Mesothelial cell of epicardium (in vitro differentiated cells): ENCODE results near the gene CERKL. TPM values are rescaled to one million over a fixed set of nuclear protein-coding genes. Genes with fewer than 3 reads are reported as not detected.

Experiments
- DNase-seq, 2 experiments: peaks; one replicate each; pipeline ENCODE4 v3.0.0; 2021; ENCODE audit warnings: low spot score in 2 of 2; ENCODE audit not compliant: unreplicated experiment in 2 of 2
- H3K27ac Mint-ChIP-seq: 2 replicates; pipeline ENCODE4 v1.8.0; 2021; ENCODE audit warnings: mixed read lengths
- H3K27me3 Mint-ChIP-seq: 2 replicates; pipeline ENCODE4 v1.8.0; 2021; ENCODE audit warnings: low read depth, mixed read lengths
- H3K36me3 Mint-ChIP-seq: 2 replicates; pipeline ENCODE4 v1.8.0; 2021; ENCODE audit warnings: mixed read lengths
- H3K4me1 Mint-ChIP-seq: 2 replicates; pipeline ENCODE4 v1.8.0; 2021; ENCODE audit warnings: mixed read lengths
- H3K4me3 Mint-ChIP-seq: 2 replicates; pipeline ENCODE4 v1.8.0; 2021; ENCODE audit warnings: mild to moderate bottlenecking, moderate library complexity, mixed read lengths
- H3K9me3 Mint-ChIP-seq: 2 replicates; pipeline ENCODE4 v1.8.0; 2021; ENCODE audit warnings: mixed read lengths
- CTCF ChIP-seq: fragments of 200-600 bp; sonication (generic); IDR thresholded peaks from one replicate; pipeline ENCODE4 v1.5.0; 2021; ENCODE audit warnings: antibody characterized with exemption; ENCODE audit not compliant: unreplicated experiment
- total RNA-seq: library from RNA; stranded (reverse); gene quantifications from 3 replicates; pipeline ENCODE4 v1.2.1, GENCODE V29; 2021

The CERKL gene
- total RNA-seq, 1 donor from 2014 or later = not detected

GRCh38 chr2:181570833-181571661, 85.9 kb downstream of the CERKL start:
- no peaks in the 10 kb centered on the region for H3K36me3 Mint-ChIP-seq
- H3K4me3 Mint-ChIP-seq = no peak overlapping the region

DNA sequence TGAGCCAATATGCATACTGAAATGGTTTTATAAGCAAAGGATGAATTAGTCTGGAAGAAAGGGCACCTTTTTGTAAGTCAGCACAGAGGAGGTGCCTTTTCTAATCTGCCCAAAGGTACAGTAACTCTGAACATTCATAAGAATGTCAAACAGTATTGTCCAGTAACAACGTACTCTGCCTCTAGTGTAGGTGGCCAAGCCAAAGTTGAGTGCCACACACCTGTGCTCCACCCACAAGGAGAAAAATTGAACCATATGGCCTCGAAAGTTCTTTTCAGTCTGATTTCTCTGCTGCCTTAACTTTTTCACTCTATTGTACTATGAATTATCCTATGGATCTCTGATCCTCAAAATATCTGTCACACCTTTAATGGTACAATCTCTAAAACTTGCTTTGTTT, 86.8 kb downstream of the CERKL start:
- Mint-ChIP-seq H3K27me3 (peaks cover 5% of the 10 kb centered on the region), H3K4me1 (no peaks in the 10 kb centered on the region), H3K27ac (no peak overlapping the region), H3K9me3 (no peaks in the 10 kb centered on the region), H3K4me3 (no peak overlapping the region), H3K36me3 (no peaks in the 10 kb centered on the region)
- DNase-seq = no peak
- TF ChIP-seq CTCF = no peak

More at GRCh38 chr2:181570833-181571661, 85.9 kb downstream of the CERKL start:
- Mint-ChIP-seq H3K9me3 (no peaks in the 10 kb centered on the region), H3K27ac (no peak overlapping the region), H3K4me1 (no peaks in the 10 kb centered on the region), H3K27me3 (peaks cover 5% of the 10 kb centered on the region)
- no peak for DNase-seq
- no peak for TF ChIP-seq CTCF

- Mint-ChIP-seq H3K27ac (no peak overlapping the region), H3K9me3 (peaks cover 4% of the 10 kb centered on the region), H3K4me3 (no peak overlapping the region), H3K36me3 (no peaks in the 10 kb centered on the region), H3K27me3 (peaks cover 5% of the 10 kb centered on the region), H3K4me1 (no peaks in the 10 kb centered on the region)
- TF ChIP-seq CTCF = no peak
- DNase-seq = no peak
Measured at GRCh38 chr2:181566334-181567032, 90.4 kb downstream of the CERKL start.

- Mint-ChIP-seq H3K36me3 (no peaks in the 10 kb centered on the region), H3K27ac (no peak overlapping the region), H3K4me3 (no peak overlapping the region), H3K4me1 (no peaks in the 10 kb centered on the region), H3K9me3 (peaks cover 4% of the 10 kb centered on the region), H3K27me3 (no peaks in the 10 kb centered on the region)
- no peak for TF ChIP-seq CTCF
- DNase-seq = no peak
Measured at GRCh38 chr2:181563101-181563692, 93.7 kb downstream of the CERKL start.

DNA sequence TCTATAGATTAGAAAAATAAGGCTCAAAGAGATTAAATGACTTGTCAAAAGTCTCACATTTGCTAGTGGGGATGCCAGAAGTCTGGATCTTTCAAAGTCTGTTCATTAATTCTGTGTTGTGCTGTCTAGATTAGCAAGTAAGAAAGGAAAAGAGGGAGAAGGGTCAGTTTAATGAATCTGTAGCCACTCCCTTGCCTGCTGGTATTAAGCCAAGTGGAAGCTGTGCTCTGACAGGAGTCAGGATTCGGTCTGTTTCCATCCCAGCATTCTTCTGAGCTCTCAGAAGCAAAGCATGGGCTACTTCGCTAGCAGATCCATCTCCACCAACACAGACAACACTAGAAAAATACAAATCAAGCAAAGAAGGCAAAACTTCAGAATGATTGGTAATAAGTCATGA, 98.5 kb downstream of the CERKL start:
- Mint-ChIP-seq H3K4me1 (no peaks in the 10 kb centered on the region), H3K27me3 (no peaks in the 10 kb centered on the region), H3K36me3 (no peaks in the 10 kb centered on the region), H3K27ac (no peak overlapping the region), H3K9me3 (peaks cover 8% of the 10 kb centered on the region), H3K4me3 (no peak overlapping the region)
- DNase-seq = no peak
- TF ChIP-seq CTCF = no peak
